WTC11 (cell line): ENCODE measurements around the gene IL1RAPL1.

ENCODE experiments used
- ATF3 ChIP-seq: sonication (generic); formaldehyde crosslinking; conservative IDR thresholded peaks from 2 replicates; pipeline ENCODE4 v1.8.1; 2022; ENCODE audit warnings: mild to moderate bottlenecking, missing genetic modification reagents
- CREB1 ChIP-seq: sonication (generic); formaldehyde crosslinking; IDR thresholded peaks from 2 replicates; pipeline ENCODE4 v1.8.0; 2023; ENCODE audit warnings: mild to moderate bottlenecking, missing genetic modification reagents
- CTCF ChIP-seq: fragments of 200-600 bp; IDR thresholded peaks from 2 replicates; pipeline ENCODE4 v1.8.0; 2022; ENCODE audit warnings: antibody characterized with exemption
- FOXK1 ChIP-seq: sonication (generic); formaldehyde crosslinking; IDR thresholded peaks from 2 replicates; pipeline ENCODE4 v1.8.0; 2022; ENCODE audit warnings: mild to moderate bottlenecking, moderate library complexity, missing genetic modification reagents
- MLX ChIP-seq: sonication (generic); formaldehyde crosslinking; IDR thresholded peaks from 2 replicates; pipeline ENCODE4 v1.8.1; 2023; ENCODE audit warnings: mild to moderate bottlenecking, missing genetic modification reagents, moderate library complexity
- MYBL2 ChIP-seq: sonication (generic); formaldehyde crosslinking; IDR thresholded peaks from 2 replicates; pipeline ENCODE4 v1.8.1; 2023; ENCODE audit warnings: mild to moderate bottlenecking, moderate library complexity, missing genetic modification reagents
- PRDM15 ChIP-seq: sonication (generic); formaldehyde crosslinking; IDR thresholded peaks from 2 replicates; pipeline ENCODE4 v1.8.0; 2022; ENCODE audit warnings: missing genetic modification reagents
- SP1 ChIP-seq: sonication (generic); formaldehyde crosslinking; conservative IDR thresholded peaks from 2 replicates; pipeline ENCODE4 v1.8.1; 2022; ENCODE audit warnings: missing genetic modification reagents
- STAT6 ChIP-seq: sonication (generic); formaldehyde crosslinking; conservative IDR thresholded peaks from 2 replicates; pipeline ENCODE4 v1.8.1; 2023; ENCODE audit warnings: mild to moderate bottlenecking, low read depth, missing genetic modification reagents, moderate library complexity
- USF2 ChIP-seq: sonication (generic); formaldehyde crosslinking; IDR thresholded peaks from 2 replicates; pipeline ENCODE4 v1.8.1; 2023; ENCODE audit warnings: mild to moderate bottlenecking, missing genetic modification reagents, moderate library complexity
- ZBTB21 ChIP-seq: sonication (generic); formaldehyde crosslinking; IDR thresholded peaks from 2 replicates; pipeline ENCODE4 v1.8.1; 2023; ENCODE audit warnings: mild to moderate bottlenecking, missing genetic modification reagents, borderline replicate concordance
- ZNF423 ChIP-seq: fragments of 250-450 bp; sonication (Bioruptor Pico); IDR thresholded peaks from 2 replicates; pipeline ENCODE4 v2.1.2; 2022; ENCODE audit warnings: mild to moderate bottlenecking, moderate library complexity

- TF ChIP-seq ZBTB21 (CRISPR knock-in tag), result no peak
- no peak for TF ChIP-seq FOXK1 (CRISPR knock-in tag)
- TF ChIP-seq MYBL2 (CRISPR knock-in tag), result no peak
- no peak for TF ChIP-seq PRDM15
- TF ChIP-seq CTCF, result no peak
- TF ChIP-seq ATF3, result no peak
- no peak for TF ChIP-seq CREB1 (CRISPR knock-in tag)
- TF ChIP-seq SP1 (CRISPR knock-in tag), result no peak
- no peak for TF ChIP-seq MLX (CRISPR knock-in tag)
- TF ChIP-seq STAT6 (CRISPR knock-in tag), result no peak
- no peak for TF ChIP-seq USF2 (CRISPR knock-in tag)
- TF ChIP-seq ZNF423 (CRISPR knock-in tag), result no peak
These were observed 1254.5 kb downstream of the IL1RAPL1 start for GRCh38 chrX:29841750-29842149.
